Peyer's patch (tissue), 4 donors: Measurements from ENCODE around the gene CCDC185.

Source experiments
- CTCF ChIP-seq, 6 experiments: fragments of 450-650 bp in 4 of 6; fragments of 200-600 bp in 2 of 6; sonication (generic) in 1 of 6; IDR thresholded peaks; one replicate each; pipeline ENCODE4 v1.5.1; 2017 to 2019; ENCODE audit warnings: antibody characterized with exemption in 6 of 6, mild to moderate bottlenecking in 3 of 6, moderate library complexity in 1 of 6
- POLR2A ChIP-seq, 2 donors: fragments of 450-650 bp; IDR thresholded peaks; one replicate each; pipeline ENCODE4 v1.5.1; 2017; ENCODE audit warnings: antibody characterized with exemption in 2 of 2, mild to moderate bottlenecking in 2 of 2, moderate library complexity in 2 of 2

- TF ChIP-seq POLR2A (IDR thresholded peaks at IDR 0.05) (no peak), CTCF (IDR thresholded peaks at IDR 0.05) (no peak)
Observed at GRCh38 chr1:223410036-223410435, 16.8 kb downstream of the CCDC185 start.
